Keratinocyte (primary cell): ENCODE results near the gene MYH13. TPM values are rescaled to one million over a fixed set of nuclear protein-coding genes. Genes with fewer than 3 reads are reported as not detected.

Experiments used
- DNase-seq: peaks from one replicate; pipeline ENCODE4 v3.0.0-alpha.2; 2011; ENCODE audit warnings: low read depth, missing footprints, low spot score
- FAIRE-seq: peaks from 2 replicates; lab custom pipeline; 2011; peaks lifted over from hg19 to GRCh38; lab: Jason Lieb, UNC
- H2AFZ ChIP-seq: 2 replicates; pipeline ENCODE4 v1.6.0; 2012; ENCODE audit warnings: low read length, control low read depth, inconsistent platforms; ENCODE audit not compliant: control insufficient read depth
- H3K27ac ChIP-seq: 2 replicates; pipeline ENCODE4 v1.5.1; 2011; ENCODE audit warnings: low read length; ENCODE audit not compliant: control insufficient read depth, insufficient read depth
- H3K27me3 ChIP-seq: 3 replicates; pipeline ENCODE4 v1.6.0; 2011; ENCODE audit warnings: low read length; ENCODE audit not compliant: control insufficient read depth, insufficient read depth; ENCODE audit errors: extremely low read depth
- H3K36me3 ChIP-seq, 2 experiments: 2 replicates in 1 of 2; 3 replicates in 1 of 2; pipeline ENCODE4 v1.5.1; 2011; ENCODE audit warnings: low read length in 2 of 2, mild to moderate bottlenecking in 1 of 2; ENCODE audit not compliant: control insufficient read depth in 2 of 2, insufficient read depth in 2 of 2; ENCODE audit errors: extremely low read depth in 1 of 2
- H3K4me1 ChIP-seq: 3 replicates; pipeline ENCODE4 v1.5.1; 2011; ENCODE audit warnings: low read length; ENCODE audit not compliant: control insufficient read depth, insufficient read depth; ENCODE audit errors: extremely low read depth
- H3K4me2 ChIP-seq: 3 replicates; pipeline ENCODE4 v1.6.0; 2011; ENCODE audit warnings: low read depth, low read length; ENCODE audit not compliant: control insufficient read depth, insufficient read depth; ENCODE audit errors: extremely low read depth
- H3K4me3 ChIP-seq, 3 experiments: fragments of 200-600 bp in 1 of 3; sonication (generic) in 1 of 3; 2 replicates in 2 of 3; 3 replicates in 1 of 3; pipeline ENCODE4 v1.5.1; 2011 to 2016; ENCODE audit warnings: low read length in 3 of 3, mild to moderate bottlenecking in 3 of 3, control low read depth in 2 of 3, inconsistent platforms in 1 of 3, low read depth in 1 of 3, mixed read lengths in 1 of 3, mixed run types in 1 of 3, moderate library complexity in 1 of 3; ENCODE audit not compliant: control insufficient read depth in 2 of 3, insufficient read depth in 2 of 3; ENCODE audit errors: extremely low read depth in 1 of 3
- H3K79me2 ChIP-seq: 2 replicates; pipeline ENCODE4 v1.6.0; 2012; ENCODE audit warnings: low read length; ENCODE audit not compliant: control insufficient read depth, insufficient read depth
- H3K9ac ChIP-seq: 3 replicates; pipeline ENCODE4 v1.6.0; 2011; ENCODE audit warnings: low read length; ENCODE audit not compliant: control insufficient read depth, insufficient read depth; ENCODE audit errors: extremely low read depth
- H3K9me1 ChIP-seq: 3 replicates; pipeline ENCODE4 v1.6.0; 2011; ENCODE audit warnings: low read length; ENCODE audit not compliant: control insufficient read depth, insufficient read depth; ENCODE audit errors: extremely low read depth
- H3K9me3 ChIP-seq: 2 replicates; pipeline ENCODE4 v1.5.1; 2012; ENCODE audit warnings: low read depth, low read length; ENCODE audit not compliant: control insufficient read depth
- H4K20me1 ChIP-seq: 3 replicates; pipeline ENCODE4 v1.6.0; 2011; ENCODE audit warnings: low read length; ENCODE audit not compliant: control insufficient read depth, insufficient read depth; ENCODE audit errors: extremely low read depth
- EZH2 ChIP-seq: IDR thresholded peaks from one replicate; pipeline ENCODE4 v1.6.1; 2012; ENCODE audit warnings: inconsistent platforms, mild to moderate bottlenecking, low read length, moderate library complexity
- dilution Hi-C: fragments of 300-500 bp; cut with MboI; formaldehyde crosslinking; loops from one replicate; pipeline ENCODE4 v1.7.0; 2020; ENCODE audit warnings: low sequenced_read_pairs; ENCODE audit not compliant: extremely low pct_ligation_motif_present
- polyA plus RNA-seq, 5 experiments: library from polyadenylated mRNA; depleted of rRNA in 3 of 5; stranded (reverse) in 3 of 5; stranded (forward) in 1 of 5; unstranded in 1 of 5; fragments of >200 nt; gene quantifications; 1 replicate in 1 of 5; 2 replicates in 3 of 5; 3 replicates in 1 of 5; pipeline versions ENCODE4 v1.2.1 to v1.2.3, GENCODE V29; 2011 to 2012; ENCODE audit warnings: missing spikeins in 2 of 5, low read depth in 1 of 5, low replicate concordance in 1 of 5
- TF ChIP-seq, protein P1 (sequence below), 3 experiments: IDR thresholded peaks in 1 of 3; conservative IDR thresholded peaks in 1 of 3; optimal IDR thresholded peaks in 1 of 3; 2 replicates in 2 of 3; 3 replicates in 1 of 3; pipeline versions ENCODE3 to v1.5.1; 2011; ENCODE audit warnings: low read length in 3 of 3, mild to moderate bottlenecking in 3 of 3, moderate library complexity in 2 of 3, control low read depth in 1 of 3, inconsistent platforms in 1 of 3; ENCODE audit not compliant: insufficient read depth in 2 of 3; ENCODE audit errors: extremely low read depth in 1 of 3

Gene MYH13
- polyA plus RNA-seq, 1 donor (not counting 4 experiments of a cell fraction or from before 2014, with no cell fraction given): not detected

GRCh38 chr17:10278218-10278617 lies 94.6 kb downstream of the MYH13 start:
- H3K27ac ChIP-seq: no peak overlapping the region
- H3K36me3 ChIP-seq: no peaks in the 10 kb centered on the region
- no peaks in the 10 kb centered on the region for H3K9me3 ChIP-seq
- TF ChIP-seq, protein P1, sequence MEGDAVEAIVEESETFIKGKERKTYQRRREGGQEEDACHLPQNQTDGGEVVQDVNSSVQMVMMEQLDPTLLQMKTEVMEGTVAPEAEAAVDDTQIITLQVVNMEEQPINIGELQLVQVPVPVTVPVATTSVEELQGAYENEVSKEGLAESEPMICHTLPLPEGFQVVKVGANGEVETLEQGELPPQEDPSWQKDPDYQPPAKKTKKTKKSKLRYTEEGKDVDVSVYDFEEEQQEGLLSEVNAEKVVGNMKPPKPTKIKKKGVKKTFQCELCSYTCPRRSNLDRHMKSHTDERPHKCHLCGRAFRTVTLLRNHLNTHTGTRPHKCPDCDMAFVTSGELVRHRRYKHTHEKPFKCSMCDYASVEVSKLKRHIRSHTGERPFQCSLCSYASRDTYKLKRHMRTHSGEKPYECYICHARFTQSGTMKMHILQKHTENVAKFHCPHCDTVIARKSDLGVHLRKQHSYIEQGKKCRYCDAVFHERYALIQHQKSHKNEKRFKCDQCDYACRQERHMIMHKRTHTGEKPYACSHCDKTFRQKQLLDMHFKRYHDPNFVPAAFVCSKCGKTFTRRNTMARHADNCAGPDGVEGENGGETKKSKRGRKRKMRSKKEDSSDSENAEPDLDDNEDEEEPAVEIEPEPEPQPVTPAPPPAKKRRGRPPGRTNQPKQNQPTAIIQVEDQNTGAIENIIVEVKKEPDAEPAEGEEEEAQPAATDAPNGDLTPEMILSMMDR (optimal IDR thresholded peaks at IDR 0.05 in 1 of 3, IDR thresholded peaks at IDR 0.05 in 1 of 3, conservative IDR thresholded peaks at IDR 0.05 in 1 of 3; ENCODE audit: extremely low read depth in 1 of 3, insufficient read depth in 2 of 3, low read length in 3 of 3): no peak
- TF ChIP-seq EZH2: no peak
- dilution Hi-C loops: loop anchor here (25.0 kb wide), 1 partner anchor 334 kb away; no protein-coding TSS in a partner anchor
- H3K9me1 ChIP-seq: no peaks in the 10 kb centered on the region
- H2AFZ ChIP-seq: no peak overlapping the region
- no peaks in the 10 kb centered on the region for H3K79me2 ChIP-seq
- no peaks in the 10 kb centered on the region for H4K20me1 ChIP-seq
- H3K4me2 ChIP-seq: no peak overlapping the region
- no peak for DNase-seq
- no peaks in the 10 kb centered on the region for H3K4me1 ChIP-seq
- FAIRE-seq: no peak
- no peak overlapping the region for H3K9ac ChIP-seq
- no peak overlapping the region for H3K4me3 ChIP-seq
- H3K27me3 ChIP-seq: no peaks in the 10 kb centered on the region

GRCh38 chr17:10276436-10276835 lies 96.4 kb downstream of the MYH13 start:
- Histone ChIP-seq H2AFZ (no peak overlapping the region), H3K9me1 (no peaks in the 10 kb centered on the region), H3K4me1 (no peaks in the 10 kb centered on the region), H3K4me2 (no peak overlapping the region), H3K4me3 (no peak overlapping the region), H4K20me1 (no peaks in the 10 kb centered on the region), H3K36me3 (no peaks in the 10 kb centered on the region), H3K9me3 (no peaks in the 10 kb centered on the region), H3K27ac (no peak overlapping the region), H3K27me3 (no peaks in the 10 kb centered on the region), H3K79me2 (no peaks in the 10 kb centered on the region), H3K9ac (no peak overlapping the region)
- FAIRE-seq (no peak), DNase-seq (no peak)
- TF ChIP-seq, protein P1 (optimal IDR thresholded peaks at IDR 0.05 in 1 of 3, IDR thresholded peaks at IDR 0.05 in 1 of 3, conservative IDR thresholded peaks at IDR 0.05 in 1 of 3; ENCODE audit: extremely low read depth in 1 of 3, insufficient read depth in 2 of 3, low read length in 3 of 3): no peak
- no peak for TF ChIP-seq EZH2
- dilution Hi-C loops: loop anchor here (25.0 kb wide), 1 partner anchor 336 kb away; no protein-coding TSS in a partner anchor
